Cortex of kidney (tissue), 1 donor: Measurements from ENCODE around the gene GTF2H4.

Source experiments
- DNase-seq: peaks from one replicate; lab custom pipeline; 2025; lab: John Stamatoyannopoulos, UW

The GTF2H4 gene

DNA sequence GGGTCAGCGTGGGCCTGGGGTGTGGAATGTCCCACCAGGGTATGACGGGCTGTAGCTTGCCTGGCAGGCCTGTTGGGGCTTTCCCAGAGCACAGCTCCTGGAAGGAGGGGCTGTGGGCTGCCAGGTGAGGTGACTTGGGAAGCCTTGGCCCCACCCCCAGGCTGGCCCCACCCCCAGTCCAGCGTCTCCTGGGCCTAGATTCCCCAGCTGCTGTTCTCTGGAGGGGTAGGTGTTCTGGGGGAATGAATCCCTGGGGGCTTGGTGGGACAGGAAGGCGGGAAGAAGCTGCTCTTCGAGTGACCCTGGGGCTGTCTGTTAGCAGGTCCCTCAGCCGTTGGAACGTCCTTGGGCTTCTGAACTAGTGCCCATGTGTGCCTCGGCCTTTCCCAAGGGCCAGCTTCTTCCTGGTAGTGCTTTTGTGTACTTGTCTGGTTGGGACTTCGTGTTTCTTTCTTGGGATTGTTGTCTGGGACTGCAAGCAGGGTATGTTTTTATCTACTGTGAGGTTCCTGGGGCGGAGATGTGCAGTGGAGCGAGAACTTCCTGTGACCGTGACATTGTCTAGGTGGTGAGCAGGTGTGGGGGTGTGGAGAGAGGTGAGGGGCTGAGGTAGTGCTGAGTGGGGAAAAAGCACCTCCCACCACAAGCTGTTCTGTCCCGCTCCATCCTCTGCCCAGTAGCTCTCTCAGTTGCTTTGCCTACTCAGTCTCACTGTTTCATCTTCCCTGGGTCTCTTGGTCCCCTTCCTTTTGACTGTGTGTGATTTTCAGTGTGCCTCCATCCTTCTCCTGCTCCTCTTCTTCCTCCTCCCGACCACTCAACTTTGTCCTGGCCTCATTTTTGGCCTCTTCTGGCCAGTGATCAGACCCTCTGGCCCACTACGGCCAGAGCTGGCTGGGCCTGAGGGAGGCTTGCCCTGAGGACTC, 25.0 kb upstream of the GTF2H4 start:
- no peak for DNase-seq

GRCh38 chr6:30883685-30884520, 24.1 kb upstream of the GTF2H4 start, which contains the start of gene DDR1:
DDR1 (plus strand) TSS chr6:30884519; CDS start chr6:30888730, 4,211 bp downstream.
- no peak for DNase-seq

GRCh38 chr6:30884521-30885480, 23.2 kb upstream of the GTF2H4 start:
- DNase-seq: no peak

- DNase-seq: no peak
These were observed 22.5 kb upstream of the GTF2H4 start for GRCh38 chr6:30885481-30885998.

GRCh38 chr6:30885999-30886896, 21.8 kb upstream of the GTF2H4 start:
- DNase-seq: no peak

GRCh38 chr6:30886897-30887255, 21.1 kb upstream of the GTF2H4 start:
- no peak for DNase-seq

DNA sequence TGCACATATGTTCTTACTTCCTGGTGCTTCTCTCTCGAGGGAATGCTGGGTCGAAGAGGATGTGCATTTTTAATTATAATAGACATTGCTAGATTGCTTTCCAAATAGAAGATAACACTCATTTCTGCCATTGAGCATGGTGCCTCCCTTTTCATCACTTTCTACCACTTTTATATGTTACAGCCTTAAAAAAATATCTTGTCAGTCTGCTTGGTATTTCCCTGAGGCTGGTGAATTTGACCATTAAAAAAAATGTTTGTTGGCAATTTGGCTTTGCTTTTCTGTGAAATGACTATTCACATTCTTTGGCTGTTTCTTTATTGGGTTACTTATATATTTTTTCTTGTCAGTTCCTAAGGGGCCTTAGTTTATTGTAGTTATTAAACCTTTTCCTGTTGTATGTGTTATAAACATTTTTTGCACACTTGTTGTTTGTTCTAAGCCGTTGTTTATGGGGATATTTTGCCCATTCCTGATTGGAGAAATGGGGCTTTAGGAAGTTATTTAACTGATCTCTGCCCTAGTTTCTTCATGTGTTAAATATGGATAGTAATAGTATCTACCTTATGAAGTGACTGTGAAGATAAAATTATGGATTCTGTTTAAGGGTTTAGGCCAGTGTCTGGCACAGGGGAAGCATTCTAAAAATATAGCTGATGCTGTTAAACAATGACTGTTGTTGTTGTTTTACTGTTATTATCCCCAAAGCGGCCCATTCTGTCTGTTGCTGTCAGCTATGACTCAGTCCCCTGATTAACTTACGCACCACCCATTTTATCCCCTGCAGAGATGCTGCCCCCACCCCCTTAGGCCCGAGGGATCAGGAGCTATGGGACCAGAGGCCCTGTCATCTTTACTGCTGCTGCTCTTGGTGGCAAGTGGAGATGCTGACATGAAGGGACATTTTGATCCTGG, 19.8 kb upstream of the GTF2H4 start:
- no peak for DNase-seq

GRCh38 chr6:30888816-30889495, 19.1 kb upstream of the GTF2H4 start:
- no peak for DNase-seq

DNA sequence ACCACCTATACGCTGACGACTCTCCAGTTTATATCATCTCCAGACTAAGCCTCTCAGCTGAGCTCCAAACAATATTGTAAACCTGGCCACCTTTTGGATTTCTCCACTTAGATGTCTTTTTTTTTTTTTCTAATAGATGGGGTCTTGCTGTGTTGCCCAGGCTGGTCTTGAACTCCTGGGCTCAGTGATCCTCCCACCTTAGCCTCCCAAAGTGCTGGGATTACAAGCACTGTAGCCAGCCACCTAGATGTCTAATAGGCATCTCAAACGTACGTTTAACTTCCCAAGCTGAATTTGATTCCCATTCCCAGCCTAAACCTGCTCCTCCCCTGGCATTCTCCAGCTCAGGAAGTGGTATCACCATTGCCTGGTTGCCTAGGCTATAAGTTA, 18.5 kb upstream of the GTF2H4 start:
- DNase-seq: no peak

DNA sequence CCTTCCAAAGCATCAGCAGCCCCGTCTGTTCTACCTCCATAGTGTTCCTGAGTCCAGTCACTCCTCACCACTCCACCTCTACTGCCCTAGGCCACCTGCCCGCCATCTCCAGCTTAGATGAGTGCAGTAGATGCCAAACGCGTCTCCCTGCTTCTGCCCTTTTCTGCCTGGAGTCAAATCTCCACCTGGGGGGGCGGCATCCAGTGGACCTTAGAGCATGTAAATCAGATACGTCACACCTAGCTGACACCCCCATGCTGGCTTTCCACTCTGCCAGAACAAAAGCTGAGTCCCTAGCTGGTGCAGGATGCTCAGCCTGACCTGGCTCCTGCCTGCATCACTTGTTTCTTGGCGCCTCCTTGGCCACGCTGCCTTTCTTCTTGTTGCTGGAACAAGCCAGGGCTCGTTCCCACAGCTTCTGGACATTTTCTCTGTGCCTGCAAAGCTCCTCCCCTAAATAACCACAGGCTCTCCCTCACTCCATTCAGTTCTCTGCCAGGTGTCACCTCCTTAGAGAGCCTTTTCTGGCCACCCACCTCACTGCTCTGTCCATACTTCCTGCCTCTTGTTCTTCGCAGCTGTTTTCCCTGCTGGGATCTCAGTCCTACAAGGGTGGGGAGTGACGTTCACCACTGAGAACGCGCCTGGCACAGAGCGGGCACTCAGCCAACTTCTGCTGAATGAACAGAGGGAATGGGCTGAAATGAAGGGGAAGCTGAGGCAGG, 17.9 kb upstream of the GTF2H4 start:
- no peak for DNase-seq

DNA sequence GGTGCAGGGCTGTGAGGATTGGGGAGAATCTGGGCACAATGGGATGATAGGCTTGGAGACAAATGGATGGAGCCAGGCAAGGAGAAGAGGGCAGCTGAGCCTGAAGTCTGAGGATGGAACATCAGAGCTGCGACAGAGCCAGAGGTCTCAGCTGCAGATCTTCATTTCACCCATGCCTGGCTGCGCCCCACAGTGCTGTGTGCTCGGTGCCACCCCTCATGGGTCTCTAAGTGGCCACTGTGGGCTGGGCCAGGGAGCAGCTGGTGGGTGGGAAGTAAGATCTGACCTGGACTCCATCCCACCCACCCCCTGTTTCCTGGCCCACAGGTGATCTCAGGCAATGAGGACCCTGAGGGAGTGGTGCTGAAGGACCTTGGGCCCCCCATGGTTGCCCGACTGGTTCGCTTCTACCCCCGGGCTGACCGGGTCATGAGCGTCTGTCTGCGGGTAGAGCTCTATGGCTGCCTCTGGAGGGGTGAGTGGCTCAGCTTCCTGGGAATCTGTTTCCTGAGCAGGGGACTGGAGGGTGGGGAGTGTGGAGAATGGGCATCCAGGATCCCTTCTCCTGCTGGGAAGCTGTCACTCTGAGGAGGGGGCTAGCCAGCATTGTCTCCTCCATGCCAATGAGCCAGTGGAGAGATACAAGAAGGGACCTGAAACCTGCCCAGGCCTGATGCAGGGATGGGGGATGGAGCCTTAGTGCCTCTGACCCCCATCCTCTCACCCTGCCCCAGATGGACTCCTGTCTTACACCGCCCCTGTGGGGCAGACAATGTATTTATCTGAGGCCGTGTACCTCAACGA, 17.2 kb upstream of the GTF2H4 start:
- DNase-seq: no peak

DNA sequence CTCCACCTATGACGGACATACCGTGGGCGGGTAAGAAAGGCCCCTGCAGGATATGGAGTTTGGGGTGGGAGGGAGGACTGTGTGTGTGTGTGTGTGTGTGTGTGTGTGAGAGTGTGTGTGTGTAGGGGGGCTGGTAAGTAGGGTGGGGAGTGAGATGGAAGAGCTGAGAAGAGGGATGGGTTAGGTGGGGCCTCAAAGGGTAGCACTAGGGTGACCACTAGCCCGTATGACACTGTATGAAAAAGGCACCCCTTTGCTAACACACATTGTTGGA, 16.6 kb upstream of the GTF2H4 start:
- DNase-seq: no peak

DNA sequence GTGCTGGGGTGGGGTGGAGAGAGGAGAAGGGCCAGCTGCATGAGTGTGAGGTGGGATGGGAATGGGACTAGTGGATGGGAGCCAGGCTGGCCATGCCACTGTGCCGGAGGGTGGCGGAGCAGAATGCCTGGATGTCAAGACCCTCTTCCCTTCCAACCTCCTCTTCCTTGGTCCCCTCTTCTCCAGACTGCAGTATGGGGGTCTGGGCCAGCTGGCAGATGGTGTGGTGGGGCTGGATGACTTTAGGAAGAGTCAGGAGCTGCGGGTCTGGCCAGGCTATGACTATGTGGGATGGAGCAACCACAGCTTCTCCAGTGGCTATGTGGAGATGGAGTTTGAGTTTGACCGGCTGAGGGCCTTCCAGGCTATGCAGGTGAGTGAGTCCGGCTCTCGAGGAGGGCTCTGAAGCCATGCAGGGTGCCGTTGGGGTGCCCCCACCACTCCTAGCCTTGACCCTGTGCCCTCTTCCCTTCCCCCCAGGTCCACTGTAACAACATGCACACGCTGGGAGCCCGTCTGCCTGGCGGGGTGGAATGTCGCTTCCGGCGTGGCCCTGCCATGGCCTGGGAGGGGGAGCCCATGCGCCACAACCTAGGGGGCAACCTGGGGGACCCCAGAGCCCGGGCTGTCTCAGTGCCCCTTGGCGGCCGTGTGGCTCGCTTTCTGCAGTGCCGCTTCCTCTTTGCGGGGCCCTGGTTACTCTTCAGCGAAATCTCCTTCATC, 16.0 kb upstream of the GTF2H4 start:
- no peak for DNase-seq

- no peak for DNase-seq
These were observed 14.9 kb upstream of the GTF2H4 start for GRCh38 chr6:30893001-30893591.

GRCh38 chr6:30893666-30894065, 14.3 kb upstream of the GTF2H4 start:
- no peak for DNase-seq

DNA sequence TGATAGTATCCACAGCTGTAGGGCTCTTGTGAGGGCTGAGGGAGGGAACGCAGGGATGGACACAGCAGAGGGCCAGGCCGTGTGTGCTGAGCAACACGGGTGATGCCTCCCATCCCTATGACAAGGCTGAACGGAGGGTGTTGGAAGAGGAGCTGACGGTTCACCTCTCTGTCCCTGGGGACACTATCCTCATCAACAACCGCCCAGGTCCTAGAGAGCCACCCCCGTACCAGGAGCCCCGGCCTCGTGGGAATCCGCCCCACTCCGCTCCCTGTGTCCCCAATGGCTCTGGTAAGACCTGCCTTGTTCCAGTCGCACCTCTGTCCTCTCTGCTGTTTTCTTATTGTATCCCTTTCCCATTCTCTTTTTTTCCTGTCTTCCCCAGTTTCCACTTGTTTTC, 13.6 kb upstream of the GTF2H4 start:
- no peak for DNase-seq

GRCh38 chr6:30894935-30895334, 13.1 kb upstream of the GTF2H4 start:
- no peak for DNase-seq
